Heart right ventricle (tissue), 16 donors: ENCODE results near the gene MYO5B. TPM values are rescaled to one million over a fixed set of nuclear protein-coding genes. Genes with fewer than 3 reads are reported as not detected.

Experiments used
- ATAC-seq, 8 donors: fragments of 200-7000 bp; cut with Tn5 transposase; one replicate each; pipeline ENCODE4 v1.9.1; 2020; ENCODE audit warnings: mild to moderate bottlenecking in 8 of 8, moderate library complexity in 8 of 8, moderate number of reproducible peaks in 1 of 8
- DNase-seq, 2 donors: peaks; one replicate each; pipeline ENCODE4 v3.0.0-alpha.2; 2020
- H3K27ac ChIP-seq, 10 donors: fragments of 200-600 bp; sonication (generic) in 2 of 10; one replicate each; pipeline versions ENCODE4 v1.5.0 to v1.8.0; 2020 to 2022; ENCODE audit warnings: mild to moderate bottlenecking in 3 of 10
- H3K27me3 ChIP-seq, 7 donors: fragments of 200-600 bp; one replicate each; pipeline ENCODE4 v1.8.0; 2021 to 2022; ENCODE audit warnings: mild to moderate bottlenecking in 2 of 7
- H3K36me3 ChIP-seq, 9 donors: fragments of 200-600 bp; sonication (generic) in 1 of 9; one replicate each; pipeline versions ENCODE4 v1.5.0 to v1.8.0; 2020 to 2022; ENCODE audit warnings: mild to moderate bottlenecking in 2 of 9
- H3K4me1 ChIP-seq, 9 donors: fragments of 200-600 bp; sonication (generic) in 1 of 9; one replicate each; pipeline versions ENCODE4 v1.5.0 to v1.8.0; 2020 to 2022; ENCODE audit warnings: mild to moderate bottlenecking in 4 of 9
- H3K4me3 ChIP-seq, 10 donors: fragments of 200-600 bp; sonication (generic) in 2 of 10; one replicate each; pipeline versions ENCODE4 v1.5.0 to v1.8.0; 2020 to 2022; ENCODE audit warnings: mild to moderate bottlenecking in 7 of 10, moderate library complexity in 2 of 10
- H3K9me3 ChIP-seq, 11 donors: fragments of 200-600 bp in 10 of 11; sonication (generic) in 2 of 11; one replicate each; pipeline versions ENCODE4 v1.5.0 to v1.8.0; 2013 to 2022; ENCODE audit warnings: mild to moderate bottlenecking in 2 of 11, control low read depth in 1 of 11, moderate library complexity in 1 of 11
- WGBS, 2 donors: extraction: QIAGEN DNeasy Blood & Tissue Kit; methylation state at CpG; one replicate each; pipeline ENCODE4 v1.1.7; 2013; ENCODE audit warnings: inconsistent platforms in 1 of 2; 5-methylcytosine and 5-hydroxymethylcytosine counted together
- intact Hi-C, 10 donors: fragments of 100-400 bp; cut with DNase I; formaldehyde crosslinking; loops; one replicate each; pipeline versions ENCODE4 v1.11.1 to v1.14.2; 2022
- polyA plus RNA-seq, 2 donors: library from polyadenylated mRNA; stranded (reverse); fragments of 200-250 nt; gene quantifications; one replicate each; pipeline ENCODE4 v1.2.3, GENCODE V29; 2013
- total RNA-seq, 10 donors: library from RNA; stranded (reverse); fragmentation: NEBNext Ultra II Directional in 3 of 10; extraction: Animal tissue kit (Norgen Biotek cat#: 25700) in 3 of 10; gene quantifications; one replicate each; pipeline versions ENCODE4 v1.2.1 to v1.2.4, GENCODE V29; 2021 to 2023
- TF ChIP-seq, protein P1 (sequence below), 9 donors: fragments of 200-600 bp; sonication (generic) in 2 of 9; IDR thresholded peaks; one replicate each; pipeline versions ENCODE4 v1.5.0 to v1.8.0; 2021 to 2022; ENCODE audit warnings: antibody characterized with exemption in 9 of 9, mild to moderate bottlenecking in 5 of 9, moderate library complexity in 1 of 9
- donor health status: Arrhythmogenic right ventricular cardiomyopathy.
- donor health status: ischemic (EF 13 %, LVEDD 7.1; RV severe dilation, severe dysfunction).
- donor health status: healthy with polysubstance abuse.
- donor health status: DM: no; HTN: yes; CAD: no.
- donor health status: DM: no; HTN: no; CAD: no.
- donor health status: ischemic (EF 25% LVEDD 6.9; RV normal size, moderate dysfunction).
- donor health status: ischemic (EF 25% LVEDD 5.7; RV mildly dilated, moderate dysfunction).
- donor health status: healthy.
- donor health status: DM: yes; HTN: yes; CAD: no.
- donor health status: Ischemic cardiomyopathy.
- donor health status: ischemic (EF 35%, LVEDD 5.7; RV mildly dilated, moderate dysfunction).
- donor health status: nonischemic (EF 11% LVEDD 7.7; RV severe dilation, severe dysfunction).
- donor health status: DM: yes; HTN: yes; CAD: no.
- donor health status: PGD.
- donor health status: ischemic (EF 29% LVEDD 5.4; RV normal size, mild dysfunction).
- donor health status: nonischemic (EF 23%, LVEDD 6.1; RV moderate dilation, normal function).

MYO5B gene
- total and polyA plus RNA-seq, 12 donors = 0.20 to 3.7 (median 0.93) TPM

- ATAC-seq (no peak), DNase-seq (no peak)
- H3K36me3 ChIP-seq = no peaks in the 10 kb centered on the region
- H3K9me3 ChIP-seq = no peaks in the 10 kb centered on the region
- no peak overlapping the region for H3K4me3 ChIP-seq
- H3K27me3 ChIP-seq = peaks cover 0 to 61% (median 39%) of the 10 kb centered on the region in 7 donors
- intact Hi-C loops = no loop called here
- 42 to 43% methylated on average over 12 of the region's 12 CpGs for WGBS, 2 donors
- no peak overlapping the region for H3K27ac ChIP-seq
- TF ChIP-seq, protein P1, sequence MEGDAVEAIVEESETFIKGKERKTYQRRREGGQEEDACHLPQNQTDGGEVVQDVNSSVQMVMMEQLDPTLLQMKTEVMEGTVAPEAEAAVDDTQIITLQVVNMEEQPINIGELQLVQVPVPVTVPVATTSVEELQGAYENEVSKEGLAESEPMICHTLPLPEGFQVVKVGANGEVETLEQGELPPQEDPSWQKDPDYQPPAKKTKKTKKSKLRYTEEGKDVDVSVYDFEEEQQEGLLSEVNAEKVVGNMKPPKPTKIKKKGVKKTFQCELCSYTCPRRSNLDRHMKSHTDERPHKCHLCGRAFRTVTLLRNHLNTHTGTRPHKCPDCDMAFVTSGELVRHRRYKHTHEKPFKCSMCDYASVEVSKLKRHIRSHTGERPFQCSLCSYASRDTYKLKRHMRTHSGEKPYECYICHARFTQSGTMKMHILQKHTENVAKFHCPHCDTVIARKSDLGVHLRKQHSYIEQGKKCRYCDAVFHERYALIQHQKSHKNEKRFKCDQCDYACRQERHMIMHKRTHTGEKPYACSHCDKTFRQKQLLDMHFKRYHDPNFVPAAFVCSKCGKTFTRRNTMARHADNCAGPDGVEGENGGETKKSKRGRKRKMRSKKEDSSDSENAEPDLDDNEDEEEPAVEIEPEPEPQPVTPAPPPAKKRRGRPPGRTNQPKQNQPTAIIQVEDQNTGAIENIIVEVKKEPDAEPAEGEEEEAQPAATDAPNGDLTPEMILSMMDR (IDR thresholded peaks at IDR 0.05) = no peak
- H3K4me1 ChIP-seq = peaks cover 0 to 5% (median 0%) of the 10 kb centered on the region in 9 donors
Measured at GRCh38 chr18:49921318-49921985, 273.5 kb downstream of the MYO5B start.

DNA sequence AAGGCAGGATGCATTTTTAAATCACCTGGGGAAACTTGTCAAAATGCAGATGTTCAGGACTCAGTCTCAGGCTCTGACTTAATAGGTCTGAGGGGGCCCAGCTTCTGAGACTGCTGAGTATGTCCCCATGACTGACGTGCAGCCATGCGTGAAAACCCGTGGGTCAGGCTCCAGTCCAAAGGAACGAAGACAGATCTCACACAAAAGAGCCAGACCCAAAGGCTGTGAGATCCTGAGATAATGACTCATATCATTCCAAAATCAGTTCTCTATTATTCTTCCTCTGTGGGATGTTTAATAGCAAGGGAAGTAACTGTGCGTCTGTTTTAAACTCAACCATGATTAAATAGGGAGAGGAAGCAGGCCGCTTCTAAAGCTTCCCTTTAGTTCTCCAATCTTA is 274.2 kb downstream of the MYO5B start:
- Histone ChIP-seq H3K27ac (no peak overlapping the region), H3K4me3 (no peak overlapping the region), H3K36me3 (no peaks in the 10 kb centered on the region), H3K27me3 (peaks cover 0 to 61% (median 39%) of the 10 kb centered on the region in 7 donors), H3K9me3 (no peaks in the 10 kb centered on the region), H3K4me1 (peaks cover 0 to 5% (median 0%) of the 10 kb centered on the region in 9 donors)
- no peak for DNase-seq
- WGBS, 2 donors = 42 to 48% methylated on average over 6 of the region's 6 CpGs
- intact Hi-C loops = no loop called here
- TF ChIP-seq, protein P1 (IDR thresholded peaks at IDR 0.05) = no peak
- no peak for ATAC-seq

DNA sequence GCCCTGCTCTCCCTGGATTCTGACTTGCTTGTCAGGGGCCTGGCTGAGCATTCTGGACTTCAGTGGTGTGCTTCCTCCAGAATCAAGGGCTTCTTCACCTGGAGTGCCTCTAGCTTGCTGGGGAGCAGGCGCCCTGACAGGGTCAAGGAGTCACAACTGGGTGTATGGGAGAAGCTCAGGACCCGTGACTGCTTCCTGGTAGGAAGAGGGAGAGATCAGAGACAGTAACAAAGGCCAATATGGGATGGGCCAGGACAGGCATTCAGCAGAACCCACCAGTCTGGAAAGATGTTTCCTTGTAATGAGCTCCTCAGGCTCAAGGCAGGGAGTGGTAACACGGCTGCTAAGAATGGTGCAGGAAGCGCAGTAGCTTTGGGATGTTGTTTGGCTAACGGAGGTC is 277.2 kb downstream of the MYO5B start:
- no peaks in the 10 kb centered on the region for H3K36me3 ChIP-seq
- no peak for DNase-seq
- TF ChIP-seq, protein P1 (IDR thresholded peaks at IDR 0.05) = no peak
- peaks cover 0 to 5% (median 0%) of the 10 kb centered on the region in 9 donors for H3K4me1 ChIP-seq
- no peak overlapping the region for H3K4me3 ChIP-seq
- 81 to 85% methylated on average over 5 of the region's 5 CpGs for WGBS, 2 donors
- intact Hi-C loops = loop anchor here in 1 of 10 donors (10.0 kb wide), 1 partner anchor 57 kb away; no protein-coding TSS in a partner anchor
- peaks cover 0 to 64% (median 33%) of the 10 kb centered on the region in 7 donors for H3K27me3 ChIP-seq
- H3K9me3 ChIP-seq = no peaks in the 10 kb centered on the region
- no peak for ATAC-seq
- H3K27ac ChIP-seq = no peak overlapping the region

DNA sequence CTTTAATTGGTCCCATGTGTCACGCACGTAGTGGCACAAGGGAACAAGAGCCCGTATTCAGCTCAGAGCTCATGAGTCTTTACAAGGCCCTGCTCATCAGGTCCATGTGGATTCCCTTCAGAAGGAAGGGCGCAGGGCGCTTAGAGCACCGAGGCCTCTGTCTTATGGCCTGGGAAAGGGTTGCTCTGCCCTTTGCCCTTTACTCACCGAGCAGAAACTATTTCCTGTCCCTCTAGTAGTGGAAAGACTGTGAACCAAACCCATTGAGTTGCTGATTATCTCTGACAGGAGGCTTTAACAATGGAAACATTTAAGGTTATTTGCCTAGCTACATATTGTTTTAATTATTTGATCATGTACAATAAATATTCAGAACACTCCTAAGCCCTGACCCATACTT is 279.6 kb downstream of the MYO5B start:
- no peak for DNase-seq
- no peaks in the 10 kb centered on the region for H3K36me3 ChIP-seq
- no peaks in the 10 kb centered on the region for H3K9me3 ChIP-seq
- intact Hi-C loops = loop anchor here in 1 of 10 donors (10.0 kb wide), 1 partner anchor 59 kb away; no protein-coding TSS in a partner anchor
- H3K27me3 ChIP-seq = peaks cover 0 to 41% (median 21%) of the 10 kb centered on the region in 7 donors
- WGBS, 2 donors = 71 to 72% methylated on average over 7 of the region's 7 CpGs
- no peaks in the 10 kb centered on the region for H3K4me1 ChIP-seq
- TF ChIP-seq, protein P1 (IDR thresholded peaks at IDR 0.05) = no peak
- H3K27ac ChIP-seq = no peak overlapping the region
- no peak overlapping the region for H3K4me3 ChIP-seq
- ATAC-seq = no peak
